Fibroblast of skin of abdomen (primary cell): ENCODE measurements around the gene PSME4.
"Not testable (repeated sequence)": the region's sequence is repeated elsewhere in the genome, so short reads cannot be mapped to it uniquely, and the experiment has no call there.

Source experiments
- DNase-seq: peaks from one replicate; pipeline ENCODE4 v3.0.0-alpha.2; 2013

Gene PSME4

DNA sequence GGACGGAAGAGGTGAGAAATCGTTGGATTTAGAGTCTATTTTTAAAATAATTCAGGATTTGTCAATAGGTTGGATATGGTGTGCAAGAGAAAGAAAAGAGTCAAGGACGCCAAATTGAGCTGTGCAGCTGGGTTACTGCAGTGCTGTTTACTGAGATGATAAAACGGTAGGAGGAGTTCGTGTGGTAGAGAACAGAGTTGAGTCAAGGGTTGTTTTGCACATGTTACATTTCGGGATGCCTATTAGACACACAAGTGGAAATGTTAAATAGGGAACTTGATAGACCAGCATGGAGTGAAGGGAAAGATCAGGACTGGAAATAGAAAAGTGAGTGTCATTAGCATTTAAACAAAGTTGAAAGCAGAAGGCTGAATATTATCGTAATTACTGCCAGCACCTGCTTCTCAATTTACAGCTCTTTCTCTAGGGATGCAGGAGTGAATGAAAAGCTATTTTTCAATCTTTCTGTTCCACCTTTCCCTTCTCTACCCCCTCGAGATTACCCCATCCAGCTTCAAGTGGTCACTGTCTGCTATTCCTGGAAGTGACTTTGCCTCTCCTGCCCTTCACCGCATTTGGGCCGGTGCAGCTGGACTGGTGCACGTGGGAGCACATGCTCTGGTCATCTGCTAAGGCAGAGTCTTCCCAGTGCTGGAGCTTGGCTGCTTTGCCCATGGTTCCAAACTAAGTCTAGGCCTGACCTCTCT lies 141.4 kb downstream of the PSME4 start:
- DNase-seq = no peak

DNA sequence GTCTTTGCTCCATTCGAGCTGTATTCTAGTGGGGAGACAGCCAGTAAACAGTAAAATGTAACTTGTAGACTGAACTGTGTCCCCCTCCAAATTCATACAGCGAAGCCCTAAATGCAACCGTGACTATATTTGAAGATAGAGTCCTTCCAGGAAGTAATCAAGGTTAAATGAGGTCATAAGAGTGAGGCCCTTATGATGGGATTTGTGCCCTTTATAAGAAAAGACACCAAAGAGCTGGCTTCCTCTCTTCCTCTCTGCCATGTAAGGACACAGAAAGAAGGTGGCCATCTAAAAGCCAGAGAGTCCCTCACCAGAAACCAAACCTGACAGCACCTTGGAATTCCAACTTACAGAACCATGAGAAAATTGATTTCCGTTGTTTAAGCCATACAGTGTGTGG lies 142.5 kb downstream of the PSME4 start:
- no peak for DNase-seq

DNA sequence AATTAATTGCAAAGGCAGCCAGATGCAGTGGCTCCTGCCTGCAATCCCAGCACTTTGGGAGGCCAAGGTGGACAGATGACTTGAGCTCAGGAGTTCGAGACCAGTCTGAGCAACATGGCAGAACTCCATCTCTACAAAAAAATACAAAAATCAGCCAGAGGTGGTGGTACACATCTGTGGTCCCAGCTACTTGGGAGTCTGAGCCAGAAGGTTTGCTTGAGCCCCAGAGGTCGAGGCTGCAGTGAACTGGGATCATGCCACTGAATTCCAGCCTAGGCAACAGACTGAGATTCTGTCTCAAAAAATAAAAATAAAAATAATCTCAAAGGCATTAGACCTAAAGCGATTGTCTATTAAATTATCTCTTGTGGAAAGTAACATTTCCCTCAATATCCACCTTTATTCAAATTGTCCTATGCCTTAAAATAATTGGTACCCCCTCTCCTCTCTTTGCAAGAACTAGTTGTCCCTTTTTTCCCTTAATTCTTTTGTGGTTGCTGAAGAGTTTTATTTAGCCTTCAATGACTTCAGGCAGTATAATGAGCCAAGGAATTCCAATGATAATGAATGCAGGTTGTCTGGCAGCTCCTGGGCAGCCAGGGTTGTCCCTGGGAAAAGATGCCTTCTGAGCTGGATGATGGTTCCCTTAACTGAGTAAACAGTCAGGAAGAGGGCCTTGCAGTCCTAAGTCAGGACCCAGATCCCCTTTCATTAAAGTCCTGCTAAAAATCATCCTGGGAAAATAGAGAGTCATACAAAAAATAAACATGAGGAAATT lies 143.2 kb downstream of the PSME4 start:
- DNase-seq = no peak

DNA sequence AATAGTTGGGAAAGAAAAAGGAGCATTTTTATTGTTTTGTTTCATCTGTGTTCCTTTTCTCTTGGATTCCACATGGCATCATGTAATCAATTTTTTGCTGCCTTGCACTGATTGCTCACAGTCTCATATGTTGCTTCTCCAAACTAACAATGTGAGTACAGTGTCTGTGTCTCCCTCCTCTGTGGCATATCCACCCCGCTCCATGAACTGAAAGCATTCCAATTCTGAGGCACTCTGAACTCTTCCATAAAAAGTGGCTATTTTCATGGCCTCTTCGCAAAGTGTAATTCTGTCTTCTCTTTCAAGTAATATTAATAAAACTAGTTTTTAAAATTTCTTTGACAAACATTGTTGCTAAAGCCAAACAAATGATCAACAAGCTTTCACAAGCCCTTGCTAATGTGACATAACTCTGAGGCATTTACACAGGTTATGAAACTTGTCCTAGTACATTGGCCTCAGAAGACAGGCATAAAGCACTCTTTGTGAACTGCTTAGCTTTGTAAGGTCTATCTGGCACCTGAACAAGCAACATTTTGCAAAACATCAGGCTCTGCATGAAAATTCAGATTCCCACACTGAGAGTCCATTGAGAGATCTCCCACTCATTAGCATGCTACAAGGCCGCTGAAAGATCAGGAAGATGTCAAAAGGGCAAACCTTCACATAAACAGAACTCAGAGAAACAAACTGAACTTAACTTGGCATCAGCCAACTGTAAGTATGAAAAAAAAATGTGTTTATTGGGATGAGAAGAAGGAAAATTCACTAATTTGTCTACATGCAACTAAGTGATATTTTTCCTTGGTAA lies 144.0 kb downstream of the PSME4 start:
- DNase-seq = no peak

DNA sequence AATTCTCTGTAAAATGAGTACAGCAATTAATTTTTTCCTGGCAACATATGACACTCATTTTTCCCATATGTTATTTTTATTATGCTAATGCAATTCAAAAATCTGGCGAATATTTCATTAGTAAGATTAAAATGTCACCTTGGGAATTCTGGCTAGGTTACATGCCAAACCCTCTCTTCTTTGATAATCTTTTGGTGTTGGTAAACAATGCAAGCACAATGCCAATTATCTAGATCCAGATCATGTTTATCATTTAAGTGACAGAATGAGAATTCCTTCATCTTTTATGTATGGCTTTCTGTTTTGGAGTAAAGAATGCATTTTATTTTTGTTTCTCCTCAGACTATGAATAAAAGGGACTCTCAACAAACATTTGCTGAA lies 144.8 kb downstream of the PSME4 start:
- DNase-seq = no peak

DNA sequence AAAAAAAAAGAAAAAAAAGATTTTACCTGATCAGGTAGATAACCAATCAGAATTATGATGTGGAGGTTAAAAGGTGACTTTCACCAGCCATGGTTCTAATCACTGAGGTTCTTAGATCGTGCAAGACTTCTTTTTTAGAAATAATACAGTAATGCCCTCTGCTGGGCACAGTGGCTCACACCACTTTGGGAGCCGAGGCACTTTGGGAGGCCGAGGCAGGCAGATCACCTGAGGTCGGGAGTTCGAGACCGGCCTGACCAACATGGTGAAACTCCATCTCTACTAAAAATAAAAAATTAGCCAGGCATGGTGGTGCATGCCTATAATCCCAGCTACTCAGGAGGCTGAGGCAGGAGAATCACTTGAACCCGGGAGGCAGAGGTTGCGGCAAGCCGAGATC lies 147.2 kb downstream of the PSME4 start:
- DNase-seq = not testable (repeated sequence)

DNA sequence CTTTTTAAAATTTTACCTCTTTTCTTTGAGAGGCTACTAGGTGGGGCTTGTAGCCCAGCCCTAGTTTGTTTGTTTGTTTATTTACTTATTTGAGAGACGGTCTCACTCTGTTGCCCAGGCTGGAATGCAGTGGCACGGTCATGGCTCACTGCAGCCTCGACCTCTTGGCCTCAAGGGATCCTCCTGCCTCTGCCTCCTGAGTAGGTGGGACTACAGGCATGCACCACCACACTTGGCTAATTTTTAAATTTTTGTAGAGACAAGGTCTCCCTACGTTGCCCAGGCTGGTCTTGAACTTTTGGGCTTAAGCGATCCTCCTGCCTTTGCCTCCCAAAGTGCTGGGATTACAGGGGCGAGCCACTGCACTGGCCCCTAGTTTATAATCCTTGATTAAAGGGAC lies 149.0 kb downstream of the PSME4 start:
- no peak for DNase-seq

DNA sequence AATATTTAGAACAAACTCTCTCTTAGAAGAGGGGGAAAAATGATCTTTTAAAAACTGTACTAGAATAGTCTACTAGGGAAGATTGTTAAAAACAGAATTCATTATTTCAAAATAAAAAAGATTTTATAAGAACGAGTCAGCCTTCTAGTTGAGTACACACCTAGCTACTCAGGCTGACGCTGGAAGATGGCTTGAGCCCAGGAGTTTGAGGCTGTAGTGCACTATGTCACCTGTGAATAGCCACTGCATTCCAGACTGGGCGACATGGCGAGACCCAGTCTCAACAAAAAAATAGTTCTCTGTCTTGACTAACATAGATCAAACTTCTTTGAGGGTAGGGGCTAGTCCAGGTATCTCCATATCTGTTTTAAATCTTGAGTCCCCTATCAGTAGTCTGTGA lies 150.1 kb downstream of the PSME4 start:
- DNase-seq = no peak

DNA sequence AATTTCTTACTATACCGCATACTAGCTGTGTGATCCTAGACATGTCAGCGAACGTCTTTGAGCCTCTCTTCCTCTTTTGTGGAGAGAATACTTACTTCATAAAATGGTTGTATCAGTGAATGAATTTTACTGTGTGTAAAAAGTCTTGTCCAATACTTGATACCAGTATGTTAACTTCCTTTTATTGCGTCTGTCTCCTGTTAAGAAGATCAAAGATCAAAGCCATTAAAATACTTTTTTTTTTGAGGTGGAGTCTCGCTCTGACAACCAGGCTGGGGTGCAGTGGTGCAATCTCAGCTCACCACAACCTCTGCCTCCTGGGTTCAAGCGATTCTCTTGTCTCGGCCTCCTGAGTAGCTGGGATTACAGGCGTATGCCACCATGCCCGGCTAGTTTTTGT lies 150.7 kb downstream of the PSME4 start:
- no peak for DNase-seq

DNA sequence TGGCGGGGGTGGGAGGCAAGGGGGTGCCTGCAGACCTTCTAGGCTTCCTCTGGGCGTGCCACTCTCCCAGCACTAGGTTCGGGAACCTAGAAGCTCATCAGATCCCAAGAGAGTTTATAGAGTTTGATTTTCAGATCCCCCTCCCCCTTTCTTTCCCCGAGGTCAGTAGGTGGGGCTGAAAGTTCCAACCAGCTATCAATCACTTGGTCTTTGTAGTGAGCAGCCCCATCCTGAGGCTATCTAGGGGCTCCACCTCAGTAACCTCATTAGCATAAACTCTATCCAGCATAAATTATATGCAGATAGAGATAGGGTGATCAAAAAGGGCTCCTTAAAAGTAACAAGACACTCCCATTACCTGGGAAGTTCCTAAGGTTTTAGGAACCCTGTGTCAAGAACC lies 151.2 kb downstream of the PSME4 start:
- DNase-seq = no peak

DNA sequence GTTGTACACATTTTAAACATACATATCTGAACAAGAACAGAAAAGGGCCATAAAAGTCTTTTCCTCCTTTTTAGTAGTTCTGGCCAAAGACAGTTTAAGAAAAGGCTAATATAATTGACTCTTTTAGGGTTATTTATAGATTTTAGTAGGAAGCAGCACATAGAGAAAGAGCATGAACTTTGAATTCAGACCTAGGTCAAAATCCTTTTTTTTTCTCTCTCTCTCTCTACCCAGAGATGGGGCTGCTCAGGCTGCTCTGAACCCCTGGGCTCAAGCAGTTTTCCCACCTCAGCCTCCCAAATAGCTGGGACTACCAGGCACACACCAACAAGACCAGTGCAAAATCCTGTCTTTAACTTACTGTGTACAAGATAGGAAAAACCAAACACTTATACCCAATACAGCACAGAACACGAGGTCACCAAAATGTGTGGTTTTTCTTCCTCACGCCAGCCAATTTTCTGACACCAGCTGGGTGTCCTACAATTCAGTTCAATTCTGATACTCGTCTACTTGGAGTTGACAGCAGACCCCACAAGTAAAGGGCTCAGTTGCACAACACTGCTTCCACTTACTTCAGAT lies 151.8 kb downstream of the PSME4 start:
- no peak for DNase-seq
